ENCODE measurements around the gene SPSB4.

SPSB4 gene

DNA sequence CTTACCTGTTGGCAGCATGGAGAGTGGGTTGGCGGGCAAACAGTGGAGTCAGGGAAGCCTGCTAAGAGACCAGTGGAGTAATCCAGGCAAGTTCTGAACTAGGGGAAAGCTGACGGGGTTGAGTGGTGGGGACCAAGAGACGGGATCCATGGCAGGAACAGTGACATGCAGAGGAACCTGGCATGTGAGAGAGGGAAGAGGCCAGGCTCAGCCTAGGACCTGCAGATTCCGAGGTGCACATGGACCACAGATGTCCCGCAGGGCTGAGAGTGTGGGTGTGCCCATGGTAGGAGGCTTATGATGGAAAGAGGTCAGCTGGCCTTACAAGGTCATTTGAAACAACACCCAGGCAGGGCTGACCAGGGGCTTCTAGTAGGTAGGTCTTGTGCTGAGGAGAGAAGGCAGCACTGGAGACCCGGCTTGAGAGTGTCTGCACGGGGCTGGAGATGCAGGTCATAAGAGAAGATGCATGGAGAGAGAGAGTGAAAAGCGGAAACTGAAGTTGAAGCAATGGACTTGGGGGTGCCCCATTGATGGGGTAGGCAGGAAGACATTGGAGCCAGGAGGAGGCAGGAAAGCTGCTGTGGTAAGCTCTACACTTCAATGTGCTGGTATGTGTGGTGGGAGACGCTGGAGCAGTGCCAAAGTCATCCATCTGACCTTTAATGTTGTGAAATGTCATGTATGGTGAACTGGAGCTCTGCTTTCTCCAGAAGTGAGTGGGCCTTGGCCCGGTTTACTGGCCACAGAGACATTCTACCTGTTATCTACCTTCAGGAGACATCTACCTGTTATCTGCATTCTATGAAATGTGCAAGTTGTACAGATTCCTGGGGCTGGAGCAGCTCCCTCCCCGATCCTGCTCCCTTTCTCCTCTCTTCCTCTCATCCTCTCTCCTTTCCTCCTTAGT is 4.6 kb downstream of the SPSB4 start:
- no peak for DNase-seq

DNA sequence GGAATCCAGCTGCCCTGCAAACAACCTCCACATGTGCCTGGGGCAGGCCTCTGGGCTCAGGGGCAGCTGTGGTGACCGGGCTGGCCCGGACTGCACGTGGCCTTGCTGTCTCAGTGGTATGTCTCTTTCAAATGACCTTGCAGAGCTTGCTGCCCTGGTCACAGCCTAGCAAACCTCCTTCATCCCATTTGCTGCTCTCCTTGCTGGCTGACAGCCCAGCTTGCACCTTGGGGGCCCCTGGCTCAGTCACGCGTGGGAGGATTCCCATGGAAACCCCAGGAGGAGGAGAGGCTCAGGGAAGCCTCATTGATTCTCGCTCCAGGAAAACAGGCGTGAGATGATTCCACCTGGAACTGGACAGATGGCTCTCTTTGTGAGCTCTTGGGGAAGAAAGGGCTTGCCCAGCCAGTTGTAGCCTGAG is 5.6 kb downstream of the SPSB4 start:
- DNase-seq = peak; percentile 17

DNA sequence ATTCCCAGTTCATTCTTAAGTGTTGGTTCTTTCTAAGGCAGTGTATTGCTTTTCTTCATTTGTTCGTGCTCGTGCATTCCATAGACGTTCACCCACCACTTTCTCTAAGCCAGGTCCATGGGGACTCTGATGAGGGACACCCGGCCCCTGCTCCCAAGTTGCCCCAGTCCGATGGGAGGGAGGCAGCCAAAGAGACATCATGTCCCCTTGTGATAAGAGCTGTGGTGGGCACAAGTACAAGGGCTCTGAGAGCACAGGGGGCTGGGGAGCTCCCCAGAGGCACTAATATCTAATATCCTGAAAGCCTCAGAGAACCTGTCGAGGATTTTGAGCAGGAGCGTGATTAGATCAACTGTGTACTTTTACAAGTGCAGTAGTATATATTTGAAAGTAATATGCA is 6.3 kb downstream of the SPSB4 start:
- DNase-seq = no peak

DNA sequence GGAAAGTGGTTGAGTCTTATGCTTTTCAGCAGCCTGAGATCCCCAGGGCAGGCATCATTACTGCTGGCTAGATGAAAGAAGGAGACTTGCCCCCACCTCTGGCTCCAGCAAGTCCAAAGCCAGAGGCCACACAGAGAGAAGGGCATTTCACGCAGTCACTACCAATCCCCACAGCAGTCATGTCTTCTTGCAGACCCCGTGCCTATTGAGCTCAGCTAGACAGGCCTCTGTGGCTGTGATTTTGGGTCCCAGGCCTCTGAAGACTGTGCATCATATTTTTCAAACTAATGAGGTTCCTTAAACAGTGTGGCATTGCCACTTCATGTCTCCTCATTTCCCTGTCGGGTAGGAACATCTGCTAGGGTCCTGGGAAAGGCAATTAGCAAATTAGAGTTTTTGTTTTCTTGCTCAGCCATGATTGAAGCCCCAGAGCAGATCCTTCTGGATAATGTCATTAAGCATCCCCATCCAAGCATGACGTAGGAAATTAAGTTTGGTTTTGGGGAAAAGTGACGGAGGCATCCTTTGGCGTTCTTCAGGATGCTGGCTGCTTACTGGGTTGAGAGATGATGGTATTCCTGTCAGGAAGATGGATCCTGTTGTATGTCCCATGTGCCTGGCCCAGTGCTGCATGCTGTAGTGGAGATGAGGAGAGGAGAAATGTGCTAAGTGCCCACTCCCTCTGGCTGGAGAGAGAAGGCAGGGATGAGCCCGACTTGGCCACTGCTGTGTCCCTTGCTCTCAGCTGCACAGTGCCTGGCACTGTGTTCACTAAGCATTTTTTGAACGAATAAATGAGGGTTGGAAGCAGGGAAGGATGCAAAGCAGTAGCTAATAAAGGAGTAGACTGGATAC is 7.0 kb downstream of the SPSB4 start:
- no peak for DNase-seq

DNA sequence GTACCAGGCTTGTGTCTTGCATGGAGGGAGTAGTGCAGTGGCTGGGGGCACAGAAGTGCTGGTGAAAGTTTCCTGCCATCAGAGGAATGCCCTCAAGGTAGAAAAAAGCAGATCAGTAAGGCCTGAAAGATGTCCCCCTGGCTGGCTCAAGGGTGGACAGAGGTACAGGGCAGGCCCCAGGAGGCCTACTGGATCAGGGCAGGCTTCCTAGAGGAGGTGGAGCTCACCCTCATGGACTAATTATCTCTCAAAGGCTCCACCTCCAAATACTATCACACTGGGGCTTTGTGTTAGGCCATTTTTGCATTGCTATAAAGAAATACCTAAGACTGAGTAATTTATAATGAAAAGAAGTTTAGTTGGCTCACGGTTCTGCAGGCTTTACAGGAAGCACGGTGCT is 7.8 kb downstream of the SPSB4 start:
- DNase-seq = no peak

DNA sequence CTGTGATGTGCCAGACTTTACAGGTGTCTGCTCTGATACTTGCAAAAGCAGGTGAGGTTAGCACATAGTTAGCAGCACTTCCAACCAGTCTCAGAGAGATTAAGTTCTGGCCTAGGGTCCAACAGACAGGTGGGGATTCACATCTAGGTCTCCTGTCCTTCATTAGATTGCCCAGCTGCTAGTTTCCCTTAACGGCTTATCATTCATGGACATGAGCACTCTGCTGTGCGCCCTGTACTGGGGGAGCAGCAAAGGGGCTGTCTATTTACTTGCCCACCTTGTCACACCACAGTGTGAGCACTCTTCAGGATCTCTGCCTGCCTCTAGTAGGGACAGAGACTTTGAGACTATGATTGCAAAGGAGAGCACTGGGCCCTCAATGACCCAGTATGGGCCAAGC is 8.7 kb downstream of the SPSB4 start:
- no peak for DNase-seq

DNA sequence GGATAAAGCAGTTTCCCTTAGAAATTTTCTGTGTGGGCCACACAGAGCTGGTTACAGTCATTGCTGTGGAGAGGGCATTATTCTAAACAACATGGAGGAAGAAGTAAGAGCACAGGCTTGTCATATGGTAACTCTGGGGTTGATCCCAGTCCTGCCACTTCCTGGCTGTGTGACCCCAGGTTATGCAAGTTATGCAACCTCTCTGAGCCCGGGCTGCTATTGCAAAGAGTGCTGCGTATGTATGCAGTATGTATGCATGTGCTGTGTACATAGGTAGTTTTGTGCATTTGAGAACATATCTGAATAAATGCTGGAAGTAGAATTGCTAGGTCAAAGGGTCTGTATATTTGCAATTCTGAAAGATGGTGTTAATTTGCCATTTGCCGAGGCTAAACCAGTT is 9.2 kb downstream of the SPSB4 start:
- DNase-seq = no peak

DNA sequence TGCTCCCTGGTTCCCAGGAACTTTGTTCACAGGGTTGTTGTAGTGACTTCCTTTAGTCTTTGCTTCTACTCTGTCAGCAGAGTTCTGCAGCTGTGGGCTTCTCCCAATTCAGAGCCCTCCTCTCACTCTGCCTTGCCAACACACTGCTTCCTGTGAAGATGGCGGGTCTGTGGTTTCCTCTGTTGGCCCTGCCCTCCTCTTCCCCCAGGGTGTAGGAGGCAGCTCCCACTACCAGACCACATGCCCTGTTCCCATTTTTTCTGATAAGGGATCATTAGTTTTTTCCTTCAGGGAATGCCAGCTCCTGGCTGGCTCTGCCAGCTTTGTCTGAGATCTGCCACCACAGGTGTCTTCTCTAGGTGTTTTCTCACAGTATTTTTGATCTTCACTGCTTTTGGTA is 12.7 kb downstream of the SPSB4 start:
- no peak for DNase-seq

DNA sequence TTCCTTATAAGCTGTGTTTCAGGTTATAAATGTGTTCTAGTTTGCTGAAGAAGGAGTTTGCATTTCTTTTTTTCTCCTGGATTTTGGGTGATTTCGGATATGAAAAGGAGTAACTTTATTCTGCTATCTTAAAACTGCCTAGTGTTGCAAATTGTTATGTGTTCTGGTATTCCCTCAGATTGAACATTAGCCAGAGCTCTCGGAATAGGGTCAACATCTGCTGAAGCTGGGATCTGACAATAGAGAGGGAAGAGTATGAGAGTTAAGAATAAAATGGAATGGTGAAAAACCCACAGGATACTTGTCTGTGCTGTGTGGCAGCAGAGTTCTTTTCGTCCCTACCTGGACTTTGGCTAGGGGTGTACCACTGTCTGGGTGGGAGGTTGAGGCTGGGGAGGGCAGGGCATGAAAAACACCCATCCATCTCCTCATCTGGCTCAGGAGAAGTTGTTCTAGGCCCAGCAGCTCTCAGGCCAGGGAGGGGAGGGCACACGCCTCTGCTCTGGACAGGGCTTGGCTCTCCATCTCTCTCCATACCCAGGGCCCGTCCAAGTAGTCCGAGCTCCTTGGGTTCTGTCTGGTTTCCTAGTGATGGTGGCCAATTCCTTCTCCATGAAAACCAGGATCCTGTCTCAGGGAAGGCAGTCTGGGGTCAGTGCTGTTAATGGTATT is 13.2 kb downstream of the SPSB4 start:
- no peak for DNase-seq

DNA sequence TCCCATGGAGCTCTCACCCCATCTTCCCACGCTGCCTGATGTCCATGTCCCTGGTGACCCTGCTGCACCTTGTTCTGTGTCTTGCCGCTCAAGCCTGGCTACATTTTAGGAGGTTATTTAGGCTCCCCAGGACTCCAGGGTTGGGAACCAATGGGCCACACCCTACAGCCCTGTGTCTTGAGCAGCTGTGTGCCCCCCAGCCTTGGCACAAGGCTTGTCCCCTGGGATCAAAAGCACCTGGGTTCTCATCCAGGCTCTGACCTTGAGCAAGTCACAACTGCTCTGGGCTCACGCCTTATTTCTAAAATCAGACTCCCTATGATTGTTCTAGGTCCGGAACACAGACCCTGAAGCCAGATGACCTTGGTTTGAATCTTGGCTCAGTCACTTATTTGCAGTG is 14.1 kb downstream of the SPSB4 start:
- no peak for DNase-seq

DNA sequence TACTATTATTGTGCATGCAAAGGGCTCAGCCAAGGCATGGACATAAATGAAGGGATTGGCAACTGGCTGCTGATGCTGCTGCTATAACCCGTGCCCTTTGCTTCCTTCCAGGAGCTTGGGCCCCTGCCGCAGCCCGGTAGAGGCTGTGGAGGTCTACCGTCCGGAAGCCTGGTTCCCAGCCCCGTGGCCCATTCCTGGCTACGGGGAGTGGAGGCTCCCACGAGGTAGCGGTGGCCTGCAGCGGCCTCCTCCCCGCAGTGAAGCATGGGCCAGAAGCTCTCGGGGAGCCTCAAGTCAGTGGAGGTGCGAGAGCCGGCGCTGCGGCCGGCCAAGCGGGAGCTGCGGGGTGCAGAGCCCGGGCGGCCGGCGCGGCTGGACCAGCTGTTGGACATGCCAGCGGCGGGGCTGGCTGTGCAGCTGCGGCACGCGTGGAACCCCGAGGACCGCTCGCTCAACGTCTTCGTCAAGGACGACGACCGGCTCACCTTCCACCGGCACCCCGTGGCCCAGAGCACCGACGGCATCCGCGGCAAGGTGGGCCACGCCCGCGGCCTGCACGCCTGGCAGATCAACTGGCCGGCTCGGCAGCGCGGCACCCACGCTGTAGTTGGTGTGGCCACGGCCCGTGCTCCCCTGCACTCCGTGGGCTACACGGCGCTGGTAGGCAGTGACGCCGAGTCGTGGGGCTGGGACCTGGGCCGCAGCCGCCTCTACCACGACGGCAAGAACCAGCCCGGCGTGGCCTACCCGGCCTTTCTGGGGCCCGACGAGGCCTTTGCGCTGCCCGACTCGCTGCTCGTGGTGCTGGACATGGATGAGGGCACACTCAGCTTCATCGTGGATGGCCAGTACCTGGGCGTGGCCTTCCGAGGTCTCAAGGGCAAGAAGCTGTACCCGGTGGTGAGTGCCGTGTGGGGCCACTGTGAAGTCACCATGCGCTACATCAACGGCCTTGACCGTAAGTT is 15.0 kb downstream of the SPSB4 start:
- no peak for DNase-seq

DNA sequence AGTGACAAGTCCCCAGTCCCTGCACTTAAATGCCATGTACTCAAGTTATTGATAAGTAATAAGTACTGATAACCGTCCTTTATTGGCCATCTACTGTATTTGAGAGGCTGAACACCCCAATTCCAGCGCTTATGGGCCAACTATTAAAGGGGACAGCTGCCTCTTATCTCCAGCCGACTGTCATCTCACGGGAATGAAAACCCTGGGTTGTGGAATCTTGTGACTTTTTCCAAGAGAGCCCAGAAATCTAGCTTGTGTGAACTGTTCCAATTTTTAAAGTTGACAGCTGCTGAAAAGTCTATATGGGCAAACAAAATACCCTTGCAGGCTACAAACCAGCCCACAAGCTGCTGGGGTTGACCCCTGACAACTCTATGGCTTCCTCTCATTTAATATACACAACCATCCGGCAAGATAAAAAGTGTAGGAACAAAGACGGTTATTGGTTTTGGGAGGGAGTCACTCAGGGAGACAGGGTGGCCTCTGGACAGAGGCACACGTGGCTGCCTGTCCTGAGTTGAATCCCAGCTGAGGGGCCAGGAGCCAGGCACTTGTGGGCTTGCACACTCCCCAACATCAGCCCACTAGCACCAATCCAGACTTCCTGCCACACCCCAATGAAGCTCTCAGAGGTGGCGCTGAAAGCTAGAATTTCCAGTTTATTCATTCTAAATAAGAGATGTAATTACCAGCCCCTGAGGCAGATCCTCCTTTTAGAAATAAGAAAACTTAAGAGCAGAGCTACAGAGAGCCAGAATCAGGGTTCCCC is 16.2 kb downstream of the SPSB4 start:
- no peak for DNase-seq

DNA sequence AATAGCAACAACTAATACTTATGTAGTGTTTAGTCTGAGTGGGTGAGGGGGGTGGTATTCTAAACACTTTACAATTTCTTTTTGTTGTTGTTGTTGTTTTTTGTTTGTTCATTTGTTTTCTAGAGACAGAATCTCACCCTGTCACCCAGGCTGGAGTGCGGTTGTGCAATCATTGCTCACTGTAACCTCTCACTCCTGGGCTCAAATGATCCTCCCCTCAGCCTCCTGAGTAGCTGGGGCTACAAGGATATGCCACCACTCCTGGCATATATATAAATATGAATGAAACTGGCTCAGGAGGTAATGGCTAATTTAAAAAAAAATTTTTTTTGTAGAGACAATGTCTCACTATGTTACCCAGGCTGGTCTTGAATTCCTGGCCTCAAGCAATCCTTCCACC is 19.1 kb downstream of the SPSB4 start:
- no peak for DNase-seq

DNA sequence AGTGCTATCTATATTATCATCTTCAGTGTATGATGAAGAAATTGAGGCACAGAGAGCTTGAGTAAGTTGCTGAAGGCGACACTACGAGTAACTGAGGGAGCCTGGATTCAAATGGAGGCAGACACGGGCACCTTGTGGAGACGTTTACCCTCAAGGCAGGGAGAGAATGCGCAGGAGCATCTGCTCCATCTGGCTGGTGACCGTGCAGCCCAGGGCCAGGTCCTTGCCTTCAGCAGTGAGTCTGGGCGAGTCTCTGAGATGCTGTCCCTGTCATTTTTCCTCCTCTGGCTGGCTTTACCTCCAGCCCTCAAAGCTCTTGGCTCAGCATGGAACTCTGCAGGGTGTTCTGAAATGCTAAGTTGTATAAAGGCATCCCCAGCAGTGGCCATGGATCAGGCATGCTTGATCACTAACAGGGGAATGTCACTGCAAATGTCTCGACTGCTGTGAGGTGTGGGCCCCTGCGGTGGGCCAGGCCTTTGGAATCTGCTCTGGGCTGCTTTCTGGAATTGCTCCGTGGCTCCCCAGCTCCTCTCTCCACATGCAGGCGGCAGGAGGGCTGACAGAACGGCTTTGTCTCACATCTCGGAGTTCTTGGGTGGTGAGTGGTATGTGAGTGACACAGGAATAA is 19.7 kb downstream of the SPSB4 start:
- DNase-seq = no peak

DNA sequence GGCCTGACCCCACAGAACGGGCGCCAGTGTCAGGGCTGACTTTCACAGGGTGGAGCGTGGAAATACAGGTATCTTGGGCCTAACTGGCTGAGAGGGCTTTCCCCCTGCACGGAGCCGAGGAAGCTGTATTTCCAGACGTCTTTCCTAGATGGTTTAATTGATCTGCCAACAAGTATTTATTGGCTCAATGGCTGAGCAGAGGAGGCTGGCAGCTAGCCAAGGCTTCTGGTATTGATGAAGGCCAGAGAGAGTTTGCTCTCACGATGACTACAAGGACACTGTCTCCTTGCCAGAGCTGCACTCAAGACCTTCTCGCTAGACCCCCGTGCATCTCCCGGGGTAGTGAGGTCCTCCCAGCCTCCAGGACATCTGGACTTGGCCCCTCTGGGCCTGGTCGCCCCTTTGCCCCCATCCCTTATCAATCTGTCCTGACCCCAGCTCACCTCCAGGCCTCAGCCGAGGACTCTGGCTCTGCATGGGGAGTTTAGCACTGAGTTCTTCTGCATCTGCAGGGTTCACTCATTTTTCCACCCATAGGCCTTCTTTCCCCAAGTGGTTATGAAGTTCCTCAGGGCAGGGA is 20.6 kb downstream of the SPSB4 start:
- DNase-seq = peak; percentile 11

DNA sequence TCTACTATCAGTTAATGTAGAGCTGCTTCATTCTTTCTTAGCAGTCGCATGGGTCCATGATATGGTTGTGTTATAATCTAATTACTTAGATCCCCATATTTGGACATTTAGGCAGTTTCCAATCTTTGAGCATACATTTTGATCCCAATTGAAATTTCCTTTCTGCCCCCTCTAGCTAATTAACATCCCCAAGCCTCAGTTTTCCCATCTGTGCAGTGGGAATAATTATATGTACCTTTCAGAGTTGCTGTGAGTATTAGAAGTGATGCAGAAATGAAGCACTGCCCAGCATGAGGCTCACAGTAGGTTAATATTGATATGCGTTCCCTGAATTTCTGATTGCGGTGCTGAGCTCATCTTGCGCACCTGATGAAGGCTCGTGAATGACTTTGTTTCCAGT is 21.8 kb downstream of the SPSB4 start:
- DNase-seq = no peak

DNA sequence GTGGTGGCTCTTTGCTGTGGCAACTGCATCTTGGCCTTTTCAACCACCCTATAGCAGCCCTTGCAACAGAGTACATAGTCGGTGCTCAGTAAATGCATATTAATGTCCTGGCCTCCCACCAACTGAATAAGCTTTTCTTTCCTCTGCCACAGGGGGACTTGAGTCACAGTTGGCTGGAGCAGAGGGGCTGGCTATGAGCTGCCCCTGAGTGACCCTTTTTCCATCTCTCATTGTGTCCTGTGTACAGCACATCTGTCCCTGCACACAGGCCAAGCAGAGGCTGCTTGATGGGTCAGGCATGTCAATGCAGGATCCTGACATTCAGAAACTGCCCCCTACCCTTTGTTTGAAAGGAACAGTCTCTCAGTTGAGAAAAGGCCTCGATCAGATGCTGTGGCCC is 22.4 kb downstream of the SPSB4 start:
- DNase-seq = no peak

DNA sequence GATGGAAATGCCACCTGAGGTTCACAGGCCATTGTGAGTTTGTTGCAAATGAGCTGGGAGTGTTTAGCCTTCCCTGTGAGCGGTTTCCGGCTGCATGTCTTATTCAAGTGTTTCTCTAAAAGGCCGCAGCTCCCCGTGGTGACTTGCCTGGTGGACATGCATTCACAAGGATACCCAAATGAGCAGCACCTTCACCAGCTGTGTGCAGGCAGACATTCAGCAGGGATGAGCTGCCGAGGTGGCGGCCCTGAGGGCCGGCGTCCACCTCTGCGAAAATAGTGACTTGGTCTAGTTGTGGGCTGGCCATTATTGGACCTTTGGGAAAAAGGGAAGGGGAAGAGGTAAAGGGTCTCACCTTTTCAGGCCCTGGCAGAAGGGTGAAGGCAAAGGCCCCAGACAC is 23.4 kb downstream of the SPSB4 start:
- no peak for DNase-seq

DNA sequence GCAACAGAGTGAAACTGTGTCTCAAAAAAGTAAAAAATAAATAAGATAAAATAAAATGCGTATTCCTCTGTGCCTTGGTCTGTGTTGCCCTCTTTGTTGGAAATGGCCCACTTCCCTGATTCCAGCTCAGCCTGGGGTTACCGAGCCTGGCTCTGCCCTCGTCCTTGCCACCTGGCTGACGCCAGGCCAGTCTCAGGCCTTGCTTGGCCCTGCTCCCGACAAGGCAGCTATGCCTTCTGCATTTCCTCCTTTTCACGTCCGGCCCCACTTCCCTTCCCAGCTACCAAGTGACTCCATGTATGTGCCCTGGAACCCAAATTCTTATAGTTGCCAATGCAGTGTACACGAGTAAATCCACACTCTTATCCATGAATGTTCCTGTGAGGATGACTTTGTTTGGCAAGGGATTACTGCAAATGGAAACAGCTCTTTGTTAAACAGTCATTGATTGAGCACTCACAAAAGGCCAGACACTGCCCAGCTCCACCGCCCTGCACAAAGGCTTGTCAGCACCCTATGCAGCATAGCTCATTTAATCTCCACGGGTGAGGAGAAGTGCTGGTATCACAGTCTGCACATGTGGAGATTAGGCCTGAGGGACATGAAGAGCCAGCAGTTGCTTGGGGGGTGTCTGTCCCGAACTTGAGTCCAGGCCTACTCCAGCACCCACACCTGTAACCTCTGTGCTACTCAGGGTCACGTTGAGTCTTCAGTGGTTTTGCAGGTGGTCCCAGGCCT is 25.1 kb downstream of the SPSB4 start:
- no peak for DNase-seq

All from NCI-H1105 treated with DMSO at 0.1 percent for 48 hours (cell line).